ENCODE results near the gene PRKCE. TPM values are rescaled to one million over a fixed set of nuclear protein-coding genes. Genes with fewer than 3 reads are reported as not detected.

PRKCE gene
- total and polyA plus RNA-seq, 2 donors (not counting 1 experiment from before 2014, with no cell fraction given), result 23.6 to 271 TPM

- H3K9me3 ChIP-seq (ENCODE audit: control extremely low read depth in 1 of 3, control insufficient read depth in 2 of 3, insufficient read depth in 1 of 3, low read length in 2 of 3), result no peaks in the 10 kb centered on the region
- H3K27ac Mint-ChIP-seq, result no peak overlapping the region
- peaks cover 91% of the 10 kb centered on the region for H3K79me2 ChIP-seq (ENCODE audit: control insufficient read depth, insufficient read depth, low read length)
- H3K27ac ChIP-seq (ENCODE audit: low read length in 2 of 2), result no peak overlapping the region
- no peak overlapping the region for H2AFZ ChIP-seq (ENCODE audit: insufficient read depth, low read depth, low read length, poor library complexity, severe bottlenecking)
- no peaks in the 10 kb centered on the region for H3K27me3 ChIP-seq (replicated peaks in 1 of 4; ENCODE audit: control extremely low read depth in 1 of 4, control insufficient read depth in 3 of 4, insufficient read depth in 4 of 4, low read length in 3 of 4)
- H3K27me3 Mint-ChIP-seq, result no peaks in the 10 kb centered on the region
- TF ChIP-seq CTCF (IDR thresholded peaks at IDR 0.05) (no peak), EZH2 (IDR thresholded peaks at IDR 0.05; ENCODE audit: borderline replicate concordance, insufficient read depth, low read depth, low read length, poor library complexity, severe bottlenecking) (no peak)
- ChIA-PET POLR2A (no interaction called here), CTCF (interaction anchor here (1.1 to 1.4 kb wide), 4 partner anchors 10 to 116 kb away, joined by 3 read pairs; no protein-coding TSS in a partner anchor)
- no peak overlapping the region for H3K4me3 Mint-ChIP-seq
- H3K36me3 ChIP-seq (replicated peaks in 1 of 2; ENCODE audit: control extremely low read depth in 1 of 2, control insufficient read depth in 1 of 2, extremely low read depth in 1 of 2, insufficient read depth in 2 of 2, low read length in 1 of 2), result no peaks in the 10 kb centered on the region
- peaks cover 83% of the 10 kb centered on the region for H4K20me1 ChIP-seq (ENCODE audit: control insufficient read depth, insufficient read depth, low read length, poor library complexity, severe bottlenecking)
- H3K9ac ChIP-seq (ENCODE audit: low read length), result no peak overlapping the region
- no peak overlapping the region for H3K4me2 ChIP-seq (replicated peaks; ENCODE audit: low read depth, low read length, poor library complexity, severe bottlenecking)
- DNase-seq, result no peak
- peaks cover 51% of the 10 kb centered on the region for H3K4me1 Mint-ChIP-seq
- H3K4me1 ChIP-seq (ENCODE audit: control insufficient read depth in 2 of 2, insufficient read depth in 2 of 2, low read length in 2 of 2), result peaks cover 7 to 9% of the 10 kb centered on the region in 2 donors
- intact Hi-C loops (cut with micrococcal nuclease), result no loop called here
- H3K4me3 ChIP-seq (ENCODE audit: control extremely low read depth in 1 of 5, extremely low read depth in 1 of 5, insufficient read depth in 1 of 5, low read depth in 2 of 5, low read length in 4 of 5), result no peak overlapping the region
- ATAC-seq (ENCODE audit: low read depth), result no peak
- 98% methylated on average over 9 of the region's 12 CpGs for WGBS (ENCODE audit: insufficient coverage)
- H3K9me3 Mint-ChIP-seq (ENCODE audit: insufficient read depth), result no peaks in the 10 kb centered on the region
Observed at GRCh38 chr2:45754131-45755010, 102.9 kb downstream of the PRKCE start.
